ENCODE results near the gene MT1F.
"Not testable (repeated sequence)": the region's sequence is repeated elsewhere in the genome, so short reads cannot be mapped to it uniquely, and the experiment has no call there.

Gene MT1F

DNA sequence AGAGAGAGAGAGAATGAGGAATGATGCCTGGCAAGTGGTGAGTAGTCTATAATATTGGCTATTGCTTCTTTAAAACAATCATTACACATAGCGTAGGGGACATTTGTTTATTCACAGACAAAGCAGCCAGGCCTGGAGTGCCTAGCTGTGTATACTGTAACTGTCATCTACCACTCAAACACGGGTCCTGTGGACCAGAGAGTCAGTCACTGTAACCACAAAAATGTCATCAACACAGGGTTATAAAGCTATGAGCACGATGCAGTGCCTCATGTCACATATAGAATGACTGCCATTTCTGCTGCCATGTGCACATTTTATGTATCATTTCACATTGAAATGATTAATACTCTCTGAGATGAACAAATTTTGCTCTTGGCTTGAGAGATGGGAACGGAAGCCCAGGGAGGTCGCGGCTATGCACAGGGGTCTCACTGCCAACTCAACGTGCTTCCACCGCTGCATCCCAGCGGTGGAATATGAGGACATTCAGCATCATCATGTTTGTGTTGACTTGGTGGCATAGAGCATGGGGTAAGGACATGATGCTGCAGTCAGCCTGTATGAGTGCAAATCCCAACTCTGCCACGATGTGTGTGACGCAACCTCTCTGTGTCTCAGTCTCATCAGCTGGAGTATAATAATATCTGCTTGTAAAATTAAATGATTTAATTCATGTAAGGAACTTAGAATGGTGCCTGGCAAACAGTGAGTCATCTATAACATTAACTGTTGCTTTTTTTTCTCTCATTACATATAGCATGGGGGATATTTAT, 15.2 kb downstream of the MT1F start:
- no peak for DNase-seq (ENCODE audit: low read depth in 2 of 2)

DNA sequence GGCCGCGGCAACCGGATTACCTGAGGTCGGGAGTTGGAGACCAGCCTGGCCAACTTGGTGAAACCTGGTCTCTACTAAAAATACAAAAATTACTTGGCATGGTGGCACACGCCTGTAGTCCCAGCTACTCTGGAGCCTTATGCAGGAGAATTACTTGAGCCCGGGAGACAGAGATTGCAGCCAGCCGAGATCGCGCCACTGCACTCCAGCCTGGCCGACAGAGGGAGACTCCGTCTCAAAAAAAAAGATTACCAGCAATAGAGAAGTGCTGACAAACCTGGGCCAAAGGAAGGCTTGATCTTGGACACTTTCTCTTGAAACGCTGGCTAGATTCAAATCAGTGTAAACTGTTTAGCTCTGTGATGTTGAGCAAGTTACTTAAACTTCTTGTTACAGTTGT, 16.2 kb downstream of the MT1F start:
- DNase-seq (ENCODE audit: low read depth in 2 of 2): no peak

DNA sequence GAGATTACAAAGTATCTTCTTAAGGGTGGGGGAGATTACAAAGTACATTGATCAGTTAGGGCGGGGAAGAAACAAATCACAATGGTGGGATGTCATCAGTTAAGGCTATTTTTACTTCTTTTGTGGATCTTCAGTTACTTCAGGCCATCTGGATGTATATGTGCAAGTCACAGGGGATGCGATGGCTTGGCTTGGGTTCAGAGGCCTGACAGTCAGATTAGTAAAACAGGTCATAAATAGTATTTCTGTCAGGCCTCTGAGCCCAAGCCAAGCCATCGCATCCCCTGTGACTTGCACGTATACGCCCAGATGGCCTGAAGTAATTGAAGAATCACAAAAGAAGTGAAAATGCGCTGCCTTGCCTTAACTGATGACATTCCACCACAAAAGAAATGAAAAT, 16.8 kb downstream of the MT1F start:
- DNase-seq (ENCODE audit: low read depth in 2 of 2): not testable (repeated sequence)

DNA sequence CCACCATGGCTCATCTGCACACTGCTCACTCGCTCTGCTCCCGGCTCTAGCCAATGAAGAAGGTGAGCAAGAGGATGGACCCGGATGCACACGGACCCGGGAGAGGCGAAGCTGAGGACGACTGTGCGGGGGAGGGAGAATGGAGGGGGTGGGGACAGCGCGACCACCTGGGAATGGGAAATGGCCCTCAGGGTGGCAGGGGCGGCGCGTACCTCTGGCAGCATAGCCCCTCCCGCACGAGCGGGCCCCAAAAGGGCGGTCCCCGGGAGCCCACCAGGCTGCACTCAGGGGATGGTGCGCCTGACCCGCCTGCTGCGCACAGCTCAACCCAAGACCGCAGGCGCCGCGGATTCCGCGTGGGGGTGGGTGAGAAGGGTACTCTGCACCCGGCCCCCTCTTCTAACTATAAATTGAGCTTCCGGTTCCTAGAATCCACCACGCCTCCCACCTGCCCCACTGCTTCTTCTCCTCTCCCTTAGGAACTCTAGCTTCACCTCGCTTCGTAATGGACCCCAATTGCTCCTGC, 18.0 kb downstream of the MT1F start:
- peak; percentile 32 to 48 for DNase-seq (ENCODE audit: low read depth in 2 of 2)

DNA sequence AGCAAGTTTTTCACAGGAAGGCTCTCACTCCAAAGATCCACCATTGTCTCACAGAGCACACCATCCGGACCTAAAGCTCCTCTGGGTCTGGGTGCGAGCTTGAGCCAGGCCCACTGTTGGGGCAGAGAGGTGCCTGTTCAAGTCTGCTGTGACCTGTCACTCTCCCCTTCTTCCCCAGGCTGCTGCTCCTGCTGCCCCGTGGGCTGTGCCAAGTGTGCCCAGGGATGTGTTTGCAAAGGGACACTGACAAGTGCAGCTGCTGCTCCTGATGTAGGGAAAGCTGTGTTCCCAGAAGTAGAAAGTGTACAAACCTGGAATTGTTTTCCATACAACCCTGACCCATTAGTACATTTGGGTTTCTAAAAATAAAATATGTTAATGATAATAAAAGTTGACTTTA, 19.7 kb downstream of the MT1F start:
- no peak for DNase-seq (ENCODE audit: low read depth in 2 of 2)

DNA sequence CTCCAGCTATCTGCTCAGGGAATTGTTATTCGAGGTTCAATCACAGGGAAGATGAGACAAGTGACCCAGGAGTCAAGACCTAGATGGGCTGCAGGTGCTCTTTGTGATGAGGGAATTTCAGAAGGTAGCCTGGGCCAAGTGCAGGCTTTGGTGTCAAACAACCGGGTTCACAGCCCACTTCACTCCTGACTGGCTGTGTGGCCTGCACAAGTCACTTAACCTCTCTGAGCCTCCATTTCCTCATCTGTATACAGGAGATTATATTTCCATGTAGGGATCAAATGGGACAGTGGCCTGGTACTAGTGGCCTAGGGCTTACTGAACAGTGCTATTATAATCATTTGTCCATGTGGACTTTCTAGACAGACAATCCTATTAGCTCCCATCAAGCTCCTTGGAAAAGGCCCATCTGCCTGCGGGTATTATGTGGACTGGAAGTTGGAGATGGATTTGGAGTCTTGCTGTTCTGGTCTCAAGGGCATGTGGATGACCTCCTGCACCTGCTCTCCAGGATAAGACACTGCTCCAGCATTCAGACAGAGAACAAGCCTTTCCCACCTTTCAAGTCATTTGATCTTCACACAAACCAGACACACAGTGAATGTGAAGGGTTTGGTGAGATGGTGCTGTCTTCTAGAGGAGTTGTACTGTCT, 21.4 kb downstream of the MT1F start:
- DNase-seq (ENCODE audit: low read depth in 2 of 2): no peak

DNA sequence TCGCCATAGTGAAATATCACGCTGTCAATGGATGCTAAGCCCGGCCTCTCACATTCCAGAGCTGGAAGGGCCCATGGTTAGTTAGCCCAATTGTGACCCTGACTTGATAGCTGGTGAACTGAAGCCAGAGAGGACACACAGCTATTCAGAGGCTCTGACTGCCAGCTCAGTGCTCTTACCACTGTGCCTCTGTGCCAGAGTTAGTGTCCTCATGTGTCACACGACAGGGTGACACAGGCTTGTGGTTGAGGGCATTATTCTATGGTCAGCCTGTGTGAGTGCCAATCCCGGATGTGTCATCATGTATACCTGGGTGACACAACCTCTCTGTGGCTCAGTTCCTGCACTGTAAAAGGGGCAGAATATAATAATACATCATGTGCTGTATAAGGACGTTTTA, 22.1 kb downstream of the MT1F start:
- no peak for DNase-seq (ENCODE audit: low read depth in 2 of 2)

DNA sequence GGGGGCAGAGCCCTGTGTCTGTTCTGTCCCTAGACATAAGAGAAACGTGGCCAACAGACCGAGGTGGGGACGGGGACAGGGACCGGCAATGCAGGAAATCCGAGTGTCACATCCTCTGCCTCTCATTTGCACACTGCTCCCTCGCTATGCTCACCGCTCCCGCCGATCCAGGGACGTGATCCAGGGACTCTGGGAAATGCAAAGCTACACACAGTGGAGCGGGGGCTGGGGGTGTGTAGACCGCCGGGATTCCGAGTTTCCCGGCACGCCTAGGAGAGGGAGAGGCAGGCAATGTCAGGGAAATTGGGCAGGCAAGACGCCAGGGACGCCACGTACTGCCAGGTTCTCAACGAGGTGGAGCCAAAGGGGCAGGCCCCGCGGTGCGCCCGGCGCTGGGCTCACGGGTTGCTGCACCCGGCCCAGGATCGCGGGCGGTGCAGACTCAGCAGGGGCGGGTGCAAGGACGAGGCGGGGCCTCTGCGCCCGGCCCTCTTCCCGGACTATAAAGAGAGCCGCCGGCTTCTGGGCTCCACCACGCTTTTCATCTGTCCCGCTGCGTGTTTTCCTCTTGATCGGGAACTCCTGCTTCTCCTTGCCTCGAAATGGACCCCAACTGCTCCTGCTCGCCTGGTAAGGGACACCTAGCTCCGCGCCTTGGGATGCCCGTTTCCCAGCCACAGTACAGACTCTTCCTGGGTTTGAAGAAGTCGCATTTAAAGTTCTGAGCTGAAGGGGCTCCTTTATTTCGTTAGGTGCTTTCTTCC, 24.4 kb downstream of the MT1F start, which contains the start of gene MT1X:
Gene MT1X, plus strand, starts transcription at position 532 of the 764 bp plus-strand sequence. Its CDS starts 71 bp downstream, at position 603.
- DNase-seq (ENCODE audit: low read depth in 2 of 2): peak; percentile 85

DNA sequence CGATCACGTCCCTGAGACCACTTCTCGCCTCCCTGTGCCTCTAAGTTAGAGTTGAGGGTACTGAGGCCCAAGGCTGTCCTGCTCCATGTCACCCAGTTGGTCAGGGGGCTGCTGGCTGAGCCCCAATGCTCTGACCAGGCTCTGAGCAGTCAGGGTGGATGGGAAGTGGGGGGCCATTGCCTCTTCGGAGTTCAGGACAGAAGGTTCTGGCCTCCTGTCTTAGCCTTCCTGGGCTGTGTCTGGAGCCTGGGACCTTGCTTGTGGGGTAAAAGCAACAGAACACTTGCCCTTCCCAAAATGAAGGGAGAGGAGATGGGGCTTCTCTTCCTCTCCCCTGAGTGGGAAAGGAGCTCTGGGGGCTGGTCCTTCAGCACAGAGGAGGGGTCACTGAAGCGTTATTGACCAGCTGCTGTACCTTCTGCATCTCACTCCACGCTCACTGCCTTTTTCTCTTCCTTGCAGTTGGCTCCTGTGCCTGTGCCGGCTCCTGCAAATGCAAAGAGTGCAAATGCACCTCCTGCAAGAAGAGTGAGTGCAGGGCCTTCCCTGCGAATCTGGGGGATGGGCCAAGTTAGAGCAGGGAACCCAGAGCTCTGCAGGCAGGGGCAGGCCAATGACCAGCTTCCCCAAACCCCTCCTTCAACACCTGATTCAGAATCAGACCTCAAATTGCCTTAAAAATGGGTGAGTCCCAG, 25.1 kb downstream of the MT1F start:
- no peak for DNase-seq (ENCODE audit: low read depth in 2 of 2)

DNA sequence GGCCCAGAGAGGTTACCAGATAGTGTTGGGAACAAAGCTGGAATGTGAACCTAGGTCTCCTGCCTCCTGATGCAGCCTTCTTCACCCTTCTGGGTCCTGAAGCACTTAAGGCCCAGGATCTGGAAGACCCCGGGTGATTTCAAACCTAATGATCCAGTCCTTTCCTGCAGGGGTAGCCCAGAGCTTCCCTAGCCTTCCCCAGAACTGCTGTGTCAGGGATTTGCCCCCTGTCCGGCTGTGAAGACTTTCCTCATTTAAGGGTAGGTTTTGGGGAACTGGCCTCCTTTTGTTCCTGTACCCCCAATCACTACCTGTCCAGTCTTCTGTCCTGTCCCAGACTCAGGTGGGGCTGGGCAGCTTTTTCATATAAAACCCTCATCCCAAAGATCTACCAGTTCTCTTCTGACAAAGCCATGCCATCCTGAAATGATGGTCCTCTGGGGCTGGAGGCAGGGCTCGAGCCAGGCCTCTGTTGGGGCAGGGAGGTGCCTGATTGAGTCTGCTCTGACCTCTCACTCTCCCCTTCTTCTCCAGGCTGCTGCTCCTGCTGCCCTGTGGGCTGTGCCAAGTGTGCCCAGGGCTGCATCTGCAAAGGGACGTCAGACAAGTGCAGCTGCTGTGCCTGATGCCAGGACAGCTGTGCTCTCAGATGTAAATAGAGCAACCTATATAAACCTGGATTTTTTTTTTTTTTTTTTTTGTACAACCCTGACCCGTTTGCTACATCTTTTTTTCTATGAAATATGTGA, 25.8 kb downstream of the MT1F start:
- DNase-seq (ENCODE audit: low read depth in 2 of 2): no peak

DNA sequence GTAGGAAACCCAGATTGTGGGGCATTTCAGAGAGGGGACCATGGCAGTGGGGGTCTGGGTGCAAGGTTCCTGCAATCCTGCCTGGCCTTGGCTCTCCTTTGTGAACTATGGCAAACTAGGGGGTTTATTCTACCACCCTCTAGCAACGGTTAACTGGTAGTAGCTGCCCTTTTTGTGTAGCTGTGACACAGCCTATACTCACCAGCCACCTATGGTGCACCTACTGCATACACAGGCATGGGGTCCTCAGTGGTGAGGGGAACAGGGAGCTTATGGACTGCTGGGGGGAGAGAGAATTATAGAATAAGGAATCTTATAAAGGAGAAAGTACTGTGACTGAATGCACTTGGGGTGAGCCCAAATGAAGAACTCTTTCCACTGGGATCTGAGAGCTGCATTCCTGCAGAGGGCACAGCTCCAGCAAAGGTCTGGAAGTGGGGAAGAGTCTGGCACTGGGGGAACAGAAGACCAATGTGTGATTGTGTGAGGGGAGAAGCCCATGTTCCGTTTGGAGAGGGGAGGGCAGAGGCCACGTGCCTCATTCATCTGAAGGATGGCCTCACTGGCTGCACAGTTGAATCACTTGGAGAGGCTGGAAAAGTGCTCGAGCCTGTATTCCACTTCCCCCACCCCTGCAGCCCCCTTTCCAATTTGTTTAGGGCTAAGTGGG, 26.6 kb downstream of the MT1F start:
- DNase-seq (ENCODE audit: low read depth in 2 of 2): no peak

DNA sequence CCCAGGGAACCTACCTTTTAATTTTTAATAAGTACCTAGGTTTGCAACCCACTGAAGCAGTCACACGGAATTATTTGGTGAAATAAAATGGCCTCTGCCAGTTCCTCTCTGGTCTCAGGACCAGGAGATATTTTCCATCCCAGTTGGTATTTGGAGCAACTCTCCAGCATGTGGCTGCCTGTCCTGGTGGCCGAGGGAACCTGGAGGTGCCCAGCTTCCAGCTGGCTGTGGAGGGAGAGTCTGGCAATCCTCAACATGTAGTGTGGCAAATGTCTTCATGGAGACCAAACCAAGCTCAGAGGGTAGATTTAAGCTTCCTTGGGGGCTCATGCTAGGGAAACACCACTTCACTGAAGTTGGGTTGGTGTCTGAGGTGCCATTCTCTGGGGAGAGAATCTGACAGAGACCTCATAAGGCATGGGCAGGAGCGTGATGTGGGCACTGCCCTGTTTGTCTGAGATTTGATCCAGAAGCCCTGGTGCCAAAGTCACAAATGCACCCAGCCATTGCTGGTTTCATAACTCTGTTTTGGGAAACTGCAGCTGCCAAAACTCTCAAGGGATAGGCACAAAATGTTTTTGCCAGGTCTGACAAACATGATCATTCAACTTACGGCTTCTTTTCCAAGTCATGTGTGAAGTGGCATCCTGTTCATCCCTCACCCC, 27.3 kb downstream of the MT1F start:
- no peak for DNase-seq (ENCODE audit: low read depth in 2 of 2)

DNA sequence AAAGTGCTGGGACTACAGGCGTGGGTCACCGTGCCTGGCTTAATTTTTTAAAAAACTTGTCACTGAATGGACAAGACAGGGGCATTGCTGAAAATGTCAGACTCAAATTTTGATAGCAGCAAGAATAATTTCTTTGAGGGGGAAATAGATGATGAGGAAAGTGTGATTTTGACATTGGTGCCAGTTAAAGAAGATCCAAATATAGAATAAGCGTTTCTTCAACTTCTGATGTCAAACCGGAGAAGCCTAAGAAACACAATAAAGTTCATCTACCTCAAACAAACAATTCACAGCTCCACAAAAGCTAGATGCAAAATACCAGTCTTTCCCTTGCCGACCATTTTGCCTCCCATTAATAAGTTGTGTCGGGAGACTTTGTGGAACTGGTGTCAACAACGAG, 29.0 kb downstream of the MT1F start:
- no peak for DNase-seq (ENCODE audit: low read depth in 2 of 2)

DNA sequence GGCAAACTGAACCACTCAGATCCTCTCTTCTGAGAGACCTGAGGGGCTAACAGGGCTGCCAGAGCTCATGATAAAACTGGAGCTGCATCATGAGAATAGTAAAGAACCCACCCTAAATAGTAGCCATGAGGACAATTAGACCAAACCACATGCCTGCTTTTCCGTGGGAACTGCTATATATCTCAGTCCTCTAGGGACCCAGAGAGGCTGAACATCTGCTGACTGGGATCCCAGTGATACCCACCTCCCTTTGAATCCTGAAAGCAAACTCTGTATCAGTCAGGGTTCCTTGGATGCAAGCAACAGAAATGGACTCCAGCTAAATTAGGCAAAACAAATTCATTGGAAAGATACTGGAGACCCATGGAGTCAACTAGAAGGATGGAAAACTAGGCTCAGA, 31.0 kb downstream of the MT1F start:
- DNase-seq (ENCODE audit: low read depth in 2 of 2): no peak

DNA sequence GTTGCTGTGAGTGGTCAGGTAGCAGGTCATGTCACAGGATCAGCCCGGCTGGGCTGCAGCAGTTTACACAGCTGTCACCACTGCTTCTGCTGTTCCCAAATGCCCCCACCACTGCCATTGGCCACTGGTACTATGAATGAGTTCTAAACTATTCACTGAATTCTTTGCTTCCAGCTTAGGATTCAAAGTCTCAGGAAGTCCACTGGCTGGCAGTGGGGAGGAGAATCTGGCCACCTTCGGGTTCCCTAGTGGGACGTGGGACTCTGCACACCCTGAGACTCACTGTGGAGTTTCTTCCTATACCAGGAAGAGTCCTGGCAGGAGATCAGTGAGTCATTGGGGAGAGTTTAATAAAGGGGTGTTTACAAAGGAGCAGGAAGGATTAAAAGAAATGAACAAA, 31.4 kb downstream of the MT1F start:
- DNase-seq (ENCODE audit: low read depth in 2 of 2): no peak

DNA sequence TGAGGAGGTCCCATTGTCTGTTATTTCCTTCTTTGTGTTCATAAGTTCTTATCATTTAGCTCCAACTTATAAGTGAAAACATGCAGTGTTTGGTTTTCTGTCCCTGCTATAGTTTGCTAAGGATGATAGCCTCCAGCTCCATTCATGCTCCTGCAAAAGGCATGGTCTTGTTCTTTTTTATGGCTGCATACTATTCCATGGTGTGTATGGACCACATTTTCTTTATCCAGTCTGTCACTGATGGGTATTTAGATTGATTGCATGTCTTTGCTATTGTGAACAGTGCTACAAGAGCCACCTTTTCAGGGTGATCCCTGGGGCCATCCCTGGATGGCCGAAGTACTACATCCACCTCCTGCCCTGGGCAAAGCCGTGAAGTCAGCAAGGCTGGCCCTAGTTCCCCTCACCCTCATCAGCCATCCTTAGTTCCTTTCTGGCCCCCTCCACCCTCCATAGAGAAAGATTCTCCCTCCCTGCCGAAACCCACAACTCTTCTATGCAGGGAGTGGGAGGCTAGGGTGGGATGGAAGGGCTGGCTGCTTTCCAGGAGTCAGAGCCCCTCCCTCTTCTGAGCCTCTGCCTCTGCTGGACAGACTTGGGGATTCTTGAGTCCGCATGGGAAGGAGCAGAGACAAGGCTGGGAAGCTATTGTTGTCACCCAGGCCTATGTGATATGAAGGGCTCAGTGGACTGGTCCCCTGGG, 32.8 kb downstream of the MT1F start:
- no peak for DNase-seq (ENCODE audit: low read depth in 2 of 2)

DNA sequence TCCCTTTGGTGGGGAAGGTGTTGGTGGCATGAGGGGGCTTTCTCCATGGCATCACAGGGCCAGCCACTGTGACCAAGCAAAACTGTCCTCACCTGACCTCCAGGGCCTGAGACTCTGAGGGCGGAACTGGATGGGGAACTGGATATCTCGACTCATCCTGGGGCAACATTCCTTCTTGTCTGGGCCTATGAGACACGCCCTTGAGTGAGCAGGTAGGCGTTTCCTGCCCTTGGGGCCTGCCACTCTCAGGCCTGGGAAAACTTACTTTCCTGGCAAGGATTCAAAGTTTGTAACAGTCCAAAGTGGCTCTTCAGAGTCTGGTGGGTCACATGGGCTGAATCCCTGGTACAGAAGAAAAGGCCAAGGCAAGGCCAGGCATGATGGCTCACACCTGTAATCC, 34.1 kb downstream of the MT1F start:
- no peak for DNase-seq (ENCODE audit: low read depth in 2 of 2)

DNA sequence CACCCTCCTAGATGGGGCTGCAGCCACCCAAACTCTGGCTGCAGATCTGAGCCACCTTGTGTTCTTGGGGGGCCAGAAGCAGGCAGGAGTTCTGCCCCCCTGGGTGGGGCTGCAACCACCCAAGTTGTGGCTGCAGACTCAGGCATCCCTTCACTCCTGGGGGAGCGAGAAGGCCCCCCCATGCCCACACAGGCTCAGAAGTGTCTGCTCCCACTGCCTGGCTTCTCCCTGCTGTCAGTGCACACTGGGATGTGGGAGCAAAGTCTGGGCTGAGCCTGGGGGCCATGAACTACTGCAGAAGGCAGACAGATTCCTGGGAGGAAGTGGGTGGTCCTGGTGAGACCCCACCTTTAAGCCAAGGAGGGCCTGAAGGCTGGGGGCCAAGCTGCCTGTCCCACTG, 37.5 kb downstream of the MT1F start:
- DNase-seq (ENCODE audit: low read depth in 2 of 2): no peak

DNA sequence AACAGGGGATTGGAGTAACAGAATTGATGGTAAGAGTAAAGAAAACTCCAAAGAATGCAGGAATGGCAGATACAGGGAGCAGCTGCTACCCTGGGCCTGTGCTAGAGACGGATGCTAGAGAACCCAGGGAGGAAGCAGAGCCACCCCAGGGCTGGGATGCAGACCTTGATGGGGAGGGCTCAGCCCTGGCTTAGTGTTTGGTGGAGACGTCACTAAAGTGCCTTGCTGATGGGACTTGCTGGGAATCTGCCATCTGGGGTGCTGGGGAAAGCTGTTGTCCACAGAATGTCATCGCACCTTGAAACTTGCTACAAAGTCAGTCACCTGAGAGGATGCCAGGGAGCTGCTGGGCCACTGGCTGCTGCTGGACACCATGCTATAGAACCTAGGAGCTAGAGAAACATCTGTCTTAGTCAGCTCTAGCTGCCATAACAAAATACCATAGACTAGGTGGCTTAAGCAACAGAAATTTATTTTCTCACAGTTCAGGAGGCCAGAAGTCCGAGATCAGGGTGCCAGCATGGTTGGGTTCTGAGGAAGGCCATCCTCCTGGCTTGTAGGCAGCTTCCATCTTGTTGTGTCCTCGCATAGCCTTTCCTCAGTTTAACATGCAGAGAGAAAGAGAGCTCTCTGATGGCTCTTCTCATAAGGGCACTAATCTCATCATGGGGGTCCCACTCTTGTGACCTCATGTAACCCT, 39.8 kb downstream of the MT1F start:
- no peak for DNase-seq (ENCODE audit: low read depth in 2 of 2)

Measured in stimulated activated CD4-positive, alpha-beta T cell treated with anti-CD3 and anti-CD28 coated beads, Interleukin-15, amount 100 ng/mL, for 48 hours (primary cell).